Pulmonary artery endothelial cell (primary cell): ENCODE data around the gene NPS. TPM values are rescaled to one million over a fixed set of nuclear protein-coding genes. Genes with fewer than 3 reads are reported as not detected.

Source experiments
- DNase-seq: peaks from one replicate; pipeline ENCODE4 v3.0.0-alpha.2; 2011; ENCODE audit warnings: low read depth, low spot score
- total RNA-seq: library from RNA; depleted of rRNA; stranded (reverse); fragments of >200 nt; gene quantifications from 2 replicates; pipeline ENCODE4 v1.2.3, GENCODE V29; 2014

Gene NPS
- total RNA-seq = not detected in 2 replicates

DNA sequence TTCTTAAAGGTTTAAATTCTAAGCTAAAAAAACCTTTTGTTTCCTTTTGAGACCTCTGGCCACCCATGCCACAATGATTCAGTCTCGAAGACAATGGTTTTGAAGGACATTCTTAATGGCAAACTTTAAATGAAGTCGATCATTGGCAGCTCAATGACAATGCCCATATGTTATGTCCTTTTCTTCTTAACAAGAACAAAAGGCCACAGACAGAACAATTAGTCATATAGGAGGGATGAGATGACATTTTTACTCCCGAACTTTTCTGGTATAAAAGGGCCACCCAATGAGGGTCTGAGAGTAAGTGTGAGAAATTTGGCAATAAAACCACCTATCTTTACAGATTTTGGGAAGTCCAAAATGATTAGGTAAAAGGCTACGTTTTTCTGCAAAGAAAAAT lies at the start of gene NPS:
TSS of gene NPS (plus strand) at position 301 of the 400 bp plus-strand sequence. CDS start at position 361, 60 bp downstream.
- no peak for DNase-seq

GRCh38 chr10:127500127-127500526 lies 49.0 kb upstream of the NPS start:
- no peak for DNase-seq

DNA sequence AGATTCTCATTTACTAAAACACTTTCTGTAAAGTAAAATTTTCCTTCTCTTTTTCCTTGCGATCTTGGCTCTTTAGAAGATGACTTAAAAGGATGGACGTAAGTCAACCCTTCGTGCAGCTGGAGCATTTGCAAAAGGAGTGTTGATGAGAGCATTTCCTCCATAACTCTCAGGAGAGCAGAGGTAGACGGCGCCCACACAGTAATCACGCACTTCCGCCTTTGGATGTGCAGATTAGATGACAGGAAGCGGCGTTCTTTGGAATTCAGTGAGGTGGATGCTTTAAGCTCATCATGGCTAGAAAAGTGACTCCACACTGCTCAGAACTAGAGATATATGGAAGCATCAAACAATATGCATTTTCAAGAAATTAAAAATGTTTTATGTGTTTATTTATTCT lies 43.0 kb upstream of the NPS start:
- no peak for DNase-seq

DNA sequence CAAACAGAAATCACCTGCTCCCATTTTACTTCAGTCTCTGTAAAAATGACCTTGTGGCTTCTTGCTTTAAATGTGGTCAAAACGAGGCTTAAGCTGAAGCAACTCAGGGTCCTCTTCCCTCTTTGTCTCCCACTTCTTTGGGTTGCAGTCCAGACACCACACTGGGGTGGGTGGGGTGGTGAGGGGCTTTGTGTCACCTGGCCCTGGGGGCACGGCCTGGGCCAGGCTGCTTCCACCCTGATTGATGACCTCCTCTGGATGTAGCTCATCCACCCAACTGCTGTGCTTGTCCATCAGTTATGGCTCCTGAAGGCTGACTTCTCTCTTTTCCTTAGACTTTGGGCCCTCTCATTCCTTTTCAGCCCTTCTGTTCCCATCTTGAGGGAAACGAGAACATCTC lies 26.8 kb upstream of the NPS start:
- DNase-seq = no peak

DNA sequence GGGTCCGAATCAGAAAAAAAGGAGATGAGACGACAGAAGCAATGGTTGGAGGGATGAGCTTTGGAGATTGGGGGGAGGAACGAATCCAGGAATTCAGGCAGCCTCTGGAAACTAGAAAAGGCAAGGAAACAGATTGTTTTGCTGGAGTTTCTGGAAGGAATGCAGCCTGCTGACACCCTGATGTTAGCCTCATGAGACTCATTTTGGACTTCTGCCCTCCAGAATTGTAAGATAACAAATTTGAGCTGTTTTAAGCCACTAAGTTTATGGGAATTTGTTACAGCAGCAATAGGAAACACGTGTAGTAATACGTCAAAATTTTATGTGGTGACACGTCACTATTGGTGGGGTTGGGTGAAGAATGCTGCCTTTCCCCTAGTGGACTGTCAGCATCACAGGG lies 25.6 kb upstream of the NPS start:
- no peak for DNase-seq

DNA sequence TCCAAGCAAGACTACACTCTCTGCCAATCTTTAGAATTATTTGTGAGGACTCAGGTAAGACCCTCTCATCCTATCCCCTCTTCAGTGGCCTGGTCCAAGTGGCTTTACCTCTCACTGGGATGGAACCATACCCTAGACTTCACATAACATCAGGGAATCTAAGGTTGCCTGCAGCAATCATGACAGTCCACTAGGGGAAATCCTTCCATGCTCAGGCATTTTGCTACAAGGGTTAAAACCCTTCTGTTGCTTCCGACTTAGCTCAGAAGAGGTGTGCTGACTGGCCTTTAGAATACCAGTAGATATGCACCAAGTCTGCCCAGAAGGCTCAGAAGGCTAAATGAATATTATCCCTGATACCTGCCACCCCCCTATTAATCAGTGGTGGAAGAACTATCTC lies 24.9 kb upstream of the NPS start:
- DNase-seq = no peak

DNA sequence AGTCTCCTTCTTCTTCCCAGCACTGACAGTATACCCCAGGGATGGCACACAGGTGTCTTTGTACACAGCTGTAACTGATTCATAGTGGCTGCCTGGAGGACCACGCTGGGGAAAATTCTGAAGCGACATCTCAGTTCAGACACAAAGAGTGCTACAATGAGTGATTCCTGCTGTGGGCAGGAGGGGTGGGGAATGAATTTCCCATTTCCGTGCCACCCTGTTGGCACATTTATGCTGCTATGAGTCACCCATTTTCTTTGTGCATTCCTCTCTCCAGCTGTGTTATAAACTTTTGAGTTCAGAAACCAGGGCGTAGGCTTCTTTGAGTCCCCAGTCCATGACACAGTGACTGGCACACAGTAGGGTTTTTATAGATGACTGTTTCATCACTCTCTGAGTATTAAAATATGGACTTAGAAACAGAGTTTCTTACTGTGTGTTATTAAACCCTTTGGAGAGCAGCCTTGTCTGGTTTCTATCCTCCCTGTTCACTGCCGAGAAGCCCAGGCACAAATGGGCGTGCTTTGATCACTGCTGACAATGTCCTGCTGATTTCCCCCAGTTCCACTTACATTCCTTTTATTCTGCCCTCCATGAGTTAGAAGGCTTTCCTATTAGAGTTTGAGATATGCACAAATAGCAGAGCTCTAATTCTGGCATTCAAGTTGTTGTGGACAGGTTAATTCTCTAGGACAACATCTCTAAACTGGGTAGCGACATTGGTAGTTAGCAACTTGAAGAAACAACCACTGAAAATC lies 24.0 kb upstream of the NPS start:
- no peak for DNase-seq

- no peak for DNase-seq
These were observed 23.4 kb upstream of the NPS start for GRCh38 chr10:127525686-127526085.

GRCh38 chr10:127526161-127526560 lies 22.9 kb upstream of the NPS start:
- DNase-seq = no peak

DNA sequence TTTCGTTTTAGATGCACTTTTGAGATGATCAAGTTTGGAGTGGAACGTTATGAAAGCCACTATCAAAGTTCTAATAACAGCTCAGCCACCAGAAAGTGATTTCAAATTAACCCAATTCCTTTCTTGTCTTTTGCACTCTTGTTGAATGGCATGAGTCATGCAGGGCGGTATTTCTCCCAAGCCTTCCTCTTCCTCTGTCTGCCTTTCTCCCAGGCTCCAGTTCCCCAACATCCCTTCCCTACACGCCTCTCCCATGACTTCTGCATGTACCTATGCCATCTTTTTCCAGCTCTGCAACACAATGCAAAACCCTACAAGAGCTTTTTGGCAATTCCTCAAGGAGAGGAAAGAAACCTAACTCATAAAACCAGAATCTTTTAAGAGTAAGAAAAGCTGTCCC lies 21.8 kb upstream of the NPS start:
- no peak for DNase-seq

GRCh38 chr10:127527891-127528290 lies 21.2 kb upstream of the NPS start:
- no peak for DNase-seq

GRCh38 chr10:127532193-127532592 lies 16.9 kb upstream of the NPS start:
- no peak for DNase-seq

DNA sequence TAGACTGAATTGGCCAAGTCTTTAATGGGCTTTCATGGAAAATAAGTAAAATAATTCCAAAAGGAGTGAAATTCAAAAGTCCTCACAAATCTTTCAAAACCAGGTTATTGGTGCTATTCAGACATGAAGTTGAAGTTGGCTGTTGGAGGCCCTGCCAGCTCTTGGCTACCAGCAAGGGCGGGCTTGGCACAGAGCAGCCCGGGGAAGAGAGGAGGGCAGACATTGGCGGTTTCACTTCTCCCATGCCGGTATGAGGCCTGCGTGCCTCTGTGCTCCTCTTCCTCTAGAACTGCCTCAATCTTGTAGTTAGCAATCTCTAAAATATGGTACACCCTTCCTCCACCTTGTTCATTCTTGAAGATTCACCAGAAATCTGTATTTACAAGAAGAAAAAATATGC lies 16.4 kb upstream of the NPS start:
- DNase-seq = no peak

DNA sequence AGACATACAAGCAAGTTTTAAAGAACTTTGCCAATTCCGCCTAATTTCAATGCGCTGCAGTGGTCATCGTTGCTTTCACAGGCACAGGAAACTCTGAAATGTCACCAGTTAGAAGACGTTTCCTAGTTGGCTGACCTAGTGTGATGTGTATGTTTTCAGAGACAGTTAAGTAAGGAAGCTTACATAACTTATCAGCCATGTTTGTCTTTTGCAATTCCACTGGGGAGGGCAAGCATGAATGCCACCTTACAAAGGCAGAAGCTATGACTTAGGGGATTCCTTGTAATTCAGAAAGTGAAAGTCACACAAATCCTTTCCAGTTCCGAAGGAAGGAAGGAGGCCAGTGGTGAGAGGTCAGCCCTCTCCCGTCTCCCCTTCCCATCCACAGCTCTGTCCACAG lies 15.0 kb upstream of the NPS start:
- no peak for DNase-seq

DNA sequence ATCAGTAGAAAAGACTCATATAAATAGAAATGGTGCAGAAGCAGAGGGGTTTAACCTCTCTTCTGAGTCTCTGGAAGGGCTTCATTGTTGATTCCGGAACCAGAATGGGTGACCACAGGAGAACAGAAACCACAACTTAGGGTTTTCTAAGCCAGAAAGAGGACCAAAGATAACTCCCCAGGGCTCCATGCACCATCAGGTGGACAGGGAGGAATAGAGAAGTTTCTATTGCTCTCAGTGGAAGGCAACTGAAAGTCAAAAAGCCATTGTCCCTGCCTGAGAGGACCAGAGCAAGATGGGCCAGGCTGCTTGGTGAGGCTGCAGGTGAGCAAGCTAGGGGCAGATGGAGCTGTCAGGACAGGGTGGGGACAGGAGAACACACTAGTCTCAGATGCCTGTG lies 14.6 kb upstream of the NPS start:
- DNase-seq = no peak

GRCh38 chr10:127535802-127536515 lies 13.2 kb upstream of the NPS start:
- no peak for DNase-seq

- DNase-seq = no peak
These were observed 11.9 kb upstream of the NPS start for GRCh38 chr10:127536972-127537760.

GRCh38 chr10:127537924-127538323 lies 11.2 kb upstream of the NPS start:
- DNase-seq = no peak

DNA sequence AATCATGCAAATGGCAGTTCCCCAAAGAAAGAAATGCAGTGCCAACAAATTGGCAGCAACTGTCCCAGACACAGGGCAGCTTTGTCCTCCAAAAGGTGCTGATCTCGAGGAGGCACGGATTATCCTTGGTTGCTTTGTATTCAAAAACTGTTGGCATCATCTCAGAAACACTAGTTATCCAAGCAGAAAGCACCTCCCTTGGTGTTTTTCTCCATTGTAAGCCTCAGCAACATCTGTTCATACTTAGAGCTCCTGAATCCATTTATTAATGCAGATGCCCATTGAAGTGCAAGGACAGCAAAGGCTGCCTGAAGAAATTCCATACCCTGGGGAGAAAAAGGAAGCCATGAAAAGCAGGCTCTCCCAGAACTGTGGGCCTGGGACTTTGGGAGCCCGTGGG lies 1.1 kb upstream of the NPS start:
- DNase-seq = no peak

GRCh38 chr10:127550861-127551260 lies 1.8 kb downstream of the NPS start:
- no peak for DNase-seq

- no peak for DNase-seq
These were observed 3.3 kb downstream of the NPS start for GRCh38 chr10:127552446-127552845.

GRCh38 chr10:127553417-127553816 lies 4.3 kb downstream of the NPS start:
- DNase-seq = no peak
